GM13977 (cell line): ENCODE measurements around the gene CCDC182.
A peak's percentile ranks its signal among the peaks of the same experiment; 100 is the strongest.

Source experiments
- DNase-seq: peaks from one replicate; pipeline ENCODE4 v3.0.0; 2012; ENCODE audit warnings: low spot score
- CTCF ChIP-seq: IDR thresholded peaks from 2 replicates; pipeline ENCODE4 v1.5.1; 2012; ENCODE audit warnings: mild to moderate bottlenecking, control low read depth; ENCODE audit not compliant: insufficient read depth; ENCODE audit errors: extremely low read depth, missing control alignments
- in situ Hi-C: fragments of 300-500 bp; cut with MboI; formaldehyde crosslinking; loops from one replicate; pipeline ENCODE4 v1.12.0; 2022; ENCODE audit warnings: low sequenced_read_pairs, low pct_unique_long_range_greater_than_20kb, mixed read lengths, inconsistent platforms; ENCODE audit not compliant: unreplicated experiment

The CCDC182 gene

GRCh38 chr17:57745242-57745641 lies at the start of gene CCDC182:
Gene CCDC182 (minus strand): TSS chr17:57745299. CDS start chr17:57745272, 27 bp downstream.
- in situ Hi-C loops = loop anchor here (25.0 kb wide), 2 partner anchors 508 to 608 kb away; no protein-coding TSS in a partner anchor
- TF ChIP-seq CTCF = no peak
- no peak for DNase-seq

- in situ Hi-C loops = no loop called here
- TF ChIP-seq CTCF = no peak
- no peak for DNase-seq
Measured at GRCh38 chr17:57794841-57795240, 49.7 kb upstream of the CCDC182 start.

DNA sequence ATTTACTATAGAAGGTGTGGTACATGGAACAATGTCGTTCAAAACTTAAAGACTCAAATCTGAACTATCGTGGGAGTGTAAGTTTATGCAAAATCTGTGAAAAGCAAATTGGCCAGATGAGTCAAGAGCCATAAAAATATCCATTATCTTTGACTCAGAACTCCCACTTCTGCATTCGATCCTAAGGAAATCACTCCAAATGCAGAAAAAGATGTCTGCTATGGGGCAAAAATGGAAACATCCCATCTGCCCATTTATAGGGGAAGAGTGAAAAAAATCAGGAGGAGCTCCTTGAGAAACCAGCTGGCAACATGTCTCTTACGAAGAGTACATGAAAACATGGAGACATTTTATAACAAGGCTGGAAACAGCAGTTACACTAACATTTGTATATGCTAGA lies 43.6 kb upstream of the CCDC182 start:
- no peak for TF ChIP-seq CTCF
- no peak for DNase-seq
- in situ Hi-C loops = no loop called here

GRCh38 chr17:57785022-57785421 lies 39.9 kb upstream of the CCDC182 start:
- TF ChIP-seq CTCF = no peak
- in situ Hi-C loops = no loop called here
- DNase-seq = no peak

DNA sequence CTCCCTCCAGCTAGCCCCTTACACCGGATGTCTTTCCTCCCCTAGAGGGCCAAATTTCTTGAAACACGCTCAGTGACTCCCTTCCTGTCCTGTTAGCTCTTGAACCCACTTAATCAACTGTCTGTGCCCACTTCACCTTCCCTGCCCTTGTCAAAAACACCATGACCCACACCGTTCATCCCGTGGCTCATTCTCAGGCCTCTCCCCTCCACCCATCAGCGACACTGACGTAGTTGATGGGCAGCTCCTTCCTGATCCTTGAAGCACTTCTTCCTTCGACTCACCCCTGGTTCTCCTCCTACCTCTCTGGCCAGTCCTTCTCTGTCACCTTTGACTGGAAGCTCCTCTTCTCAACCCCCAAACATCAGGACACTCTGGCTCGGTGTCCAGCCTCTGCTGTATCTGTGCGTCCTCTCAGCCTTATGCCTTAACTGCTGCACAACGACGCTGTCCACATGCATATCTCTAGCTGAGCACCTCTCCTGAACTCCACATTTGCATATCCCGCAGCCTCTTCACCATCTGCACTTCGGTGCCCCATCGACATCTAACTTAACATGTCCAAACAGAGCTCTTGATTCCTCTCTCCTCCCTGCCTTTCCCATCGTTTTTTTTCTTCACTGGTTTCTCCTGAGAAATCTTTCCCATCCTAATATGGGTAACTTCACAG lies 39.3 kb upstream of the CCDC182 start:
- DNase-seq = no peak
- TF ChIP-seq CTCF = no peak
- in situ Hi-C loops = no loop called here

DNA sequence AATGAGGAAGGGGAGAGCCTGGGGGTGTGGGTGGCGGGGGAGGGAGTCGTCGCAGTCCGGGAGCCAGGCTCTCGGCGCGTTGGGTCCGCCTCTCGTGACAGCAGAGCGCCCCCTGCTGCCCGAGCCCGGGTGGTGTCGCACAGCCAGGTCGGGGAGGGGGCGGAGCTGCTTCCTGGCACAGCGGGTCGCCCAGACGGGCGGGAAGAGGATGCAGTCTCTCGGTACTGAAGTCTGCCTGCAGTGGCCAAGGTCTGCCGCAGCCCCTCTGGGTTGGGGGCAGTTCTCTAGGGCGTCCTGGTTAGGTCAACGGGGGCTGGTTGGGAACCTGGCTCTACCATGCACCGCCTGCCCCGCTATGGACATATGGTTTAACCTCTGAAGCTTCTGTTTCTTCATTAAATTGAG lies 38.2 kb upstream of the CCDC182 start:
- peak; percentile 96 for TF ChIP-seq CTCF
- in situ Hi-C loops = no loop called here
- DNase-seq = peak; percentile 82
